ENCODE measurements around the gene CASK.

Gene CASK

GRCh38 chrX:41580423-41581064 lies 342.8 kb downstream of the CASK start:
- no peak for DNase-seq (ENCODE audit: low read depth in 2 of 2)

DNA sequence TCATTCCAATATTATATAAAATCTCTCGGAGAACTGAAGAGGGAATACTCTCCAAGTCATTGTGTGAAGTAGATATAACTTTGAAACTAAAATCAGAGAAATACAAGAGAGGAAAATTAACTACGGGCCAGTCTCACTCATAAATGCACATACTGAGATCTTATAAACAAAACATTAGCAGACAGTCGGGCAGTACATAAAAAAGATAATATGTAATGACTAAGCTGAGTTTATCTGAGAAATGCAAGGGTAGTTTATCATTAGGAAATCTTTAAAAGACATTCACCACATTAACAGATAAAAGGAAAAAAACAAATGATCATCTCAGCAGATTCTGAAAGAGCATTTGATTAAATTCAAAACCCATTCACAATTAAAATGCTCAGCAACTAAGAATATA lies 359.5 kb downstream of the CASK start:
- no peak for DNase-seq (ENCODE audit: low read depth in 2 of 2)

DNA sequence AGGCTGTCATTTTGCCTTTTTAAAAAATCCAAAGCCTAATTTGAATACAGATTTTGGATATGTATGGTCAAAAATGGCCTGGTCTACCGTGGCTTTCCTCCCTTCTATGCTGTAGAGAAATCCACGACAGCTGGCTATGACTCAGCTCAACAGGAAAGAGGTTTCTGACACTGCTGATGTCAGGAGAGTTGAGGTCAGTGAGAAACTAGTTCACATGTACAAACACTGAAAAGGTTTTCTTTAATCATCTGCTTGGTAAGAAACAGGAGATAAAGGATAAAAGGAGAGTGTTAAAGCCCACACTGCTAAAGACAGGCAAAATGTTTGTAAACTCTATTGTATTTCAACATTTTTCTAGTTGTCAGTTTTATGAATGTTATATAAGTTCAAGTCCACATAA lies 362.3 kb downstream of the CASK start:
- peak in 1 of 2 donors; percentile 14 for DNase-seq (ENCODE audit: low read depth in 2 of 2)

- peak in 1 of 2 donors; percentile 21 for DNase-seq (ENCODE audit: low read depth in 2 of 2)
These were observed 363.9 kb downstream of the CASK start for GRCh38 chrX:41559235-41560052.

- no peak for DNase-seq (ENCODE audit: low read depth in 2 of 2)
These were observed 364.8 kb downstream of the CASK start for GRCh38 chrX:41558531-41558930.

- no peak for DNase-seq (ENCODE audit: low read depth in 2 of 2)
These were observed 366.4 kb downstream of the CASK start for GRCh38 chrX:41556958-41557357.

DNA sequence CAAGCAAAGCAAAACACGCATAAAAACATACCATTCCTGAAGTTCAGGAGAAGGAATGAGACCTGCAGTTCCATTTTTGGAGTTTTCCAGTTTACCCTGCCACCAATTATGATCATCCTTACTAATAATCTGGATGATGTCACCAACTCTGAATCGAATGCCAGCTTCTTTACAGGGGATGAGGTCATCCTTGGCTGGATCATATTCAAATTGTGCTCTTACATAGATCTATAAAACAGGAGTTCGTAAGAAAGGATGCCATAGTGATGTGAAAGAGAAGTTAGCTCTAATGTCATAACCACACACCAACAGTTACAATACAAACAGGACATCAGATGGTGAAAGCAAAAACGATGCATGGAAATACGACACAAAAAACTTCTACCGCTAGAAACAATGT lies 369.7 kb downstream of the CASK start:
- DNase-seq (ENCODE audit: low read depth in 2 of 2): no peak

DNA sequence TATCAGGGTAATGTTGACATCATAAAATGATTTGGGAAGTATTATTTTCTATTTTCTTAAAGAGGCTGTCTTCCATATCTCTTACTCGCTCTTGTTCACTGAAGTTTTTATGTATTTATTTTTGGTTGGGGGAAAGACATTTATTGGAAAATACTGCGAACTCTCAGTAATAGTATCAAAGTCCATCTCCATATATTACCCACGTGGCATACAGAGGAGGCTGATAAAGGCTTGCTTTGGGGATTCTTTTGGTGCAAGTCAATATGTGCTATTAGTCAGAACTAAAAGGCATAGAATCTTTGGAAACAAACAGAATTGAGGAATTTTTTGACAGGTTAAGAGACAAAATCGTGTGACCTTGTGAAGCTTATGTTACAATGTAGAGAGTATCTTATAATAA lies 374.9 kb downstream of the CASK start:
- DNase-seq (ENCODE audit: low read depth in 2 of 2): no peak

- no peak for DNase-seq (ENCODE audit: low read depth in 2 of 2)
These were observed 379.7 kb downstream of the CASK start for GRCh38 chrX:41543668-41544067.

- no peak for DNase-seq (ENCODE audit: low read depth in 2 of 2)
These were observed 380.3 kb downstream of the CASK start for GRCh38 chrX:41543025-41543424.

DNA sequence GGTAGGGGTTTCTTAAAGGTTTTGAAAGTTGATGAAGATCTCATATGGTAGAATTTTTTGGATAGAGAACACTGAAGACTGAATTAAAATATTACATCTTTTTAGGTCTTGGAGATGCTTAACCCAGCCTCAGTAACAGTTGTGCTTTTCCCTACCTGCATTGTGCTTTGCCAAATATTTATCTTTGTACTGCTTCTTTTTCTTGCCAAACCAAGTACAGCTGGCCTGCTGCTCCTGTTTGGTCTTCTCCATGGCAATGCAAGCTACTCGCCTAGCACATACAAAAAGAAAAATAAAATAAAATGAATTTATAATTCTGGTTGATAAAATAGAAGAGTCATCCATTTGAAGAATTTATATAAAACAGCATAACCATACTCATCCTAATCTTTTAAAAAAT lies 380.8 kb downstream of the CASK start:
- no peak for DNase-seq (ENCODE audit: low read depth in 2 of 2)

DNA sequence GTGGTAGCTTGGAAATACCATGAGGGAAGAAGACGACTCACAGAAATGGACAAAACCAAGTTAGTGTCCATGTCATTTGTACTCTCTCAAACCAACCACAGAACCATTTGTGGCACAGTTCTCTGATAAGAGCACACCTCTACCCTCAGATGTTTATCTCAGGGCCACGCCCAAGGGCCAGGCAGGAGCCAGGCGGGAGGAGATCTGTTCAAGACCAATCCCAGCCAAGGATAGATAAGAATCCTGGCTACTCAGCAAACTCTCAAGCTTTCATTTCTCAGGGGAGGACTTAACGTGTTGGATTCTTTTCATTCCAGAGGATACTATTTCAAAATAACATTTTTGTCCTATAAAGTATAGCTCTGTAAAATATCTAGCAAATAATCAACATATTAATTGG lies 381.2 kb downstream of the CASK start:
- no peak for DNase-seq (ENCODE audit: low read depth in 2 of 2)

GRCh38 chrX:41541386-41541785 lies 382.0 kb downstream of the CASK start:
- DNase-seq (ENCODE audit: low read depth in 2 of 2): no peak

DNA sequence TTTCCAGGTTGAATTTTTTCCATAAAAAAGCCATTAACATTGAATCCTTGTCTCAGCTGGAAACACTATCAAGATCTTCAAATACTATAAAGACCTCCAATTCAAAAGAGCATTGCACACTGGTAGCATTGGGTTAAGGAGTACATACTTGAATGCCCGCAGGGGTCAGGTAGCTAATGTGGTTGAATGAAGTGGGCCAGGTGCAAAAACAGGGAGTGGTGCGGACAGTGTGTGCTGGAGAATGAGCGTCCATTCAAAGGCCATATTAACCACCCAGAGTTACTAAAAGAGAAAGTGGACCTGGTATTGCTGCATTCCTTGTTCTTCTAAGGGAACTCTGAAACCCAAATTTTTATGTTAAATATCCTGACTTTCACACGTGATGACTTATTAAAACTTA lies 384.6 kb downstream of the CASK start:
- no peak for DNase-seq (ENCODE audit: low read depth in 2 of 2)

DNA sequence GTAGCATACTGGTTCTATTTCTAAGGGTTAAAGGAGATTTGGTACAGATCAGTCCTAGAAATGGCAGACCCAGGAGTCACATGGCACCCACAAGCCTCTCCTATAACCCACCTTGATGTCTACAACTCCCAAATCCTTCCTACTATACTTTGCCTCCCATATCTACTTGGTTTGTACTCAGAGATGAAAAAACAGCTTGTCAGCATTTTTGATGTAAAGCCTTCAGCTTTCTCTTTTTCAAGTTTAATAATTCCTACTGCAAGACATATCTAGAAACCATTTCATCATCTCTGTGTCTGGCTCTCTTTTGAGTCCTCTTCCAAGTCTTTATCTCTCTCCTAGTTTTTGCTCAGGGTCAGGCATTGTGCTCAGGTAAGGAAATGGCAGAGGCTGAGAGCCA lies 393.3 kb downstream of the CASK start:
- no peak for DNase-seq (ENCODE audit: low read depth in 2 of 2)

DNA sequence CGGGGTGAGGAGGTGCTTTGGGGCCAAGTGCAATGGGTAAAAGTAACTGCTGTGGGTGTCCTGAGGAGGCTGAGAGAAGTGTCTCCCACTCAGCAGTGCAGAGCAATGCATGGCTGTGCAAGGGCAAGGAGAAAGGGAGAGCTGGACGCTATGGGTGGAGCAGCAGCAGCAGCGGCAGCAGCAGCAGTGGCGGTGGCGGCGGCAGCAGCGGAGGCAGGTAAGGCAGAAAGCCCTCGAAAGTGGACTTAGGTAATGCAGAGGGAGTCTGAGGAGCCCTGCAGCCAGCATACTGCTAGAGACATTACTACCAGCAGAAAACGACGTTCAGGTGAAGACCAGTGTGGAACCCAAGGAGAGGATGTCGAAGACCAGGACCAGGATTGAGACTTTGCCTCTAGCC lies 394.1 kb downstream of the CASK start:
- no peak for DNase-seq (ENCODE audit: low read depth in 2 of 2)

GRCh38 chrX:41528784-41529183 lies 394.6 kb downstream of the CASK start:
- no peak for DNase-seq (ENCODE audit: low read depth in 2 of 2)

- DNase-seq (ENCODE audit: low read depth in 2 of 2): no peak
These were observed 396.4 kb downstream of the CASK start for GRCh38 chrX:41526925-41527324.

DNA sequence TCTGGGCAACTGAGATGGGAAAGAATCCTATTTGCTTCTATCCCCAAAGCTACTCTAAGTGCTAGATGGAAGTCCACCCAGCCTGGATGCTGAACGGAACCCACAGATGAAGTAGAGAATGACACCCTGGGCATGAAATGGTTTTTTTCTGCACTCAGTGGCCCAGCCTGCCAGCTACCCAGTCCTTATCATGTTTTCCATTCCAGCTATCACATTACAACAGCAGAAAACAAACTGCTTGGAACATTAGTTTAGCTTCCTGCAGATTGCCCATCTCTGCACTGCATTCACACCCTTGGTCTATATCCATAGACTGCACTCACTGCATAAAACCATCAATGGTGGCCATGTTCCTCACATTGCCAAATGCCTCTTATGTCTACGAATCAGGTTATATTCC lies 397.1 kb downstream of the CASK start:
- DNase-seq (ENCODE audit: low read depth in 2 of 2): no peak

DNA sequence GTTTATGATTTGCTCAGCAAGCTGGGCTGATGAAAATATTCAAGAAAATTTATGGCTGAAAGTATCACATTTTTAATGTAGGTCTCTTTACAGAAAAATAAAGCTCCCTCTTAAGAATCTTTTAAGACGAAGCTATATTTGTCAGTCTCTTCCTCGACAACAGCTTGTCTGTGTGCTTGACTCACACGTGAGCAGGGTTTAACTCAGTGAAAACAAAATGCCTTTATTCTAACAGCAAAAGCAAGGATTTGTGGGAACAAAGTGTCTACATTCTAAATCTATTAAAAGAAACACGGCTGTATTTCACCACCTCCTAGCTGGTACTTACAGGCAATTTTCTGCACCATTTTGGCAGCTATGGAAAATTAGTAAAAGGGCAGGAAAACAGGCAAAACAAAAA lies 400.7 kb downstream of the CASK start:
- DNase-seq (ENCODE audit: low read depth in 2 of 2): no peak

GRCh38 chrX:41522081-41522480 lies 401.3 kb downstream of the CASK start:
- DNase-seq (ENCODE audit: low read depth in 2 of 2): no peak

- DNase-seq (ENCODE audit: low read depth in 2 of 2): no peak
These were observed 403.9 kb downstream of the CASK start for GRCh38 chrX:41519468-41519867.

GRCh38 chrX:41518841-41519220 lies 404.5 kb downstream of the CASK start:
- DNase-seq (ENCODE audit: low read depth in 2 of 2): no peak

Data from stimulated activated CD8-positive, alpha-beta memory T cell treated with anti-CD3 and anti-CD28 coated beads, Interleukin-15, amount 100 ng/mL, for 4 hours (primary cell).